ENCODE measurements around the gene MTCH2.

Gene MTCH2

GRCh38 chr11:47607380-47607779, 35.0 kb downstream of the MTCH2 start:
- CTCF ChIA-PET = interaction anchor here (1.1 to 4.5 kb wide), 5 partner anchors 9 to 233 kb away, joined by 3 to 41 read pairs (median 4); partner anchors contain the start of genes KBTBD4 and NDUFS3
- TF ChIP-seq CTCF (IDR thresholded peaks at IDR 0.05; ENCODE audit: insufficient read depth, low read length, missing control alignments) = no peak
- DNase-seq (ENCODE audit: low read depth, low spot score) = peak; percentile 76
- POLR2A ChIA-PET = interaction anchor here (0.5 to 1.1 kb wide), 5 partner anchors 8 to 331 kb away, joined by 3 to 4 read pairs (median 3); partner anchors contain the start of gene FAM180B
- no peak overlapping the region; the same call in 1 of the 2 replicates for H3K4me3 ChIP-seq (ENCODE audit: low read depth, low read length)

DNA sequence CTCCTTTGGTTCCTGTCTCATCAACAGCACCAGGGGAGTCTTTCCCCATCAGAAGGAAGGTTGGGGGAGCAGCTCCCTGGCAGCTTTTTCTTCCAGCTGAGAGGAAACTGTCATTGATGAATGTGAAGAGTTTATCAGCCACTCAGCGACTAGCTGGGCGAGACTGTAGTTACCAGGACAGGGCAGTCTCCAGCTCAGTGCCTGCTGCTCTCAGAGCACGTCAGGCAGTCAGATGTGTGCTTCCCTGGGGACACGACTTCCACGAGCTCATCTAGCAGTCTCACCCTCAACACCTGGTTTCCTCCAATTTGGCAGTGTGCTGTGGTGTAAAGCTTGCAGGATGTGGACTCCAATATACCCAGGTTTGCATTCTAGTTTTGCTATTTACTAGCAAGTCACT, 35.6 kb downstream of the MTCH2 start:
- DNase-seq (ENCODE audit: low read depth, low spot score) = no peak
- H3K4me3 ChIP-seq (ENCODE audit: low read depth, low read length) = no peak overlapping the region
- ChIA-PET POLR2A (interaction anchor here (0.8 to 1.1 kb wide), 3 partner anchors 9 to 20 kb away, joined by 3 read pairs; partner anchors contain the start of gene FAM180B), CTCF (interaction anchor here (1.1 to 4.5 kb wide), 4 partner anchors 10 to 233 kb away, joined by 3 to 41 read pairs (median 6); partner anchors contain the start of genes KBTBD4 and NDUFS3)
- no peak for TF ChIP-seq CTCF (IDR thresholded peaks at IDR 0.05; ENCODE audit: insufficient read depth, low read length, missing control alignments)

GRCh38 chr11:47605921-47606320, 36.4 kb downstream of the MTCH2 start:
- no peak overlapping the region for H3K4me3 ChIP-seq (ENCODE audit: low read depth, low read length)
- ChIA-PET CTCF (interaction anchor here (1.3 to 4.5 kb wide), 4 partner anchors 11 to 232 kb away, joined by 3 to 41 read pairs (median 7); partner anchors contain the start of gene C1QTNF4), POLR2A (no interaction called here)
- TF ChIP-seq CTCF (IDR thresholded peaks at IDR 0.05; ENCODE audit: insufficient read depth, low read length, missing control alignments) = no peak
- no peak for DNase-seq (ENCODE audit: low read depth, low spot score)

GRCh38 chr11:47603295-47603694, 39.1 kb downstream of the MTCH2 start:
- CTCF ChIA-PET = interaction anchor here (0.7 to 1.2 kb wide), 3 partner anchors 15 to 229 kb away, joined by 3 to 4 read pairs (median 4); no protein-coding TSS in a partner anchor
- POLR2A ChIA-PET = no interaction called here
- DNase-seq (ENCODE audit: low read depth, low spot score) = no peak
- TF ChIP-seq CTCF (IDR thresholded peaks at IDR 0.05; ENCODE audit: insufficient read depth, low read length, missing control alignments) = no peak
- no peak overlapping the region for H3K4me3 ChIP-seq (ENCODE audit: low read depth, low read length)

- ChIA-PET CTCF (no interaction called here), POLR2A (interaction anchor here (0.7 kb wide), 1 partner anchor 21 kb away, joined by 3 read pairs; the partner anchor contains the start of genes KBTBD4 and NDUFS3)
- DNase-seq (ENCODE audit: low read depth, low spot score) = no peak
- TF ChIP-seq CTCF (IDR thresholded peaks at IDR 0.05; ENCODE audit: insufficient read depth, low read length, missing control alignments) = no peak
- H3K4me3 ChIP-seq (ENCODE audit: low read depth, low read length) = no peak overlapping the region
Measured at GRCh38 chr11:47599902-47600301, 42.5 kb downstream of the MTCH2 start.

GRCh38 chr11:47595967-47596366, 46.4 kb downstream of the MTCH2 start:
- DNase-seq (ENCODE audit: low read depth, low spot score) = no peak
- H3K4me3 ChIP-seq (ENCODE audit: low read depth, low read length) = no peak overlapping the region
- CTCF ChIA-PET = interaction anchor here (0.8 to 2.7 kb wide), 5 partner anchors 10 to 24 kb away, joined by 3 to 9 read pairs (median 5); partner anchors contain the start of genes KBTBD4 and NDUFS3
- POLR2A ChIA-PET = interaction anchor here (1.0 kb wide), 1 partner anchor 12 kb away, joined by 3 read pairs; no protein-coding TSS in a partner anchor
- no peak for TF ChIP-seq CTCF (IDR thresholded peaks at IDR 0.05; ENCODE audit: insufficient read depth, low read length, missing control alignments)

Data from AG04449 (cell line).